Fibroblast of pulmonary artery (primary cell): Measurements from ENCODE around the gene PTPRG.

ENCODE experiments used
- DNase-seq: peaks from one replicate; pipeline ENCODE4 v3.0.0-alpha.2; 2010; ENCODE audit warnings: low read depth
- H3K4me3 ChIP-seq: replicated peaks from 2 replicates; pipeline ENCODE4 v1.5.1; 2011; ENCODE audit warnings: low read depth, mild to moderate bottlenecking, control low read depth, low read length, moderate library complexity
- CTCF ChIP-seq: IDR thresholded peaks from 2 replicates; pipeline ENCODE4 v1.5.1; 2011; ENCODE audit warnings: mild to moderate bottlenecking, control low read depth, low read length, inconsistent platforms; ENCODE audit errors: missing control alignments

Gene PTPRG

GRCh38 chr3:61846488-61846887 lies 285.1 kb downstream of the PTPRG start:
- DNase-seq: no peak
- no peak for TF ChIP-seq CTCF
- no peak overlapping the region for H3K4me3 ChIP-seq

- peak; percentile 69 for DNase-seq
- TF ChIP-seq CTCF: no peak
- peak overlapping the region; percentile 24 for H3K4me3 ChIP-seq
These were observed 286.6 kb downstream of the PTPRG start for GRCh38 chr3:61847784-61848462.

- DNase-seq: peak; percentile 97
- no peak for TF ChIP-seq CTCF
- H3K4me3 ChIP-seq: peak overlapping the region; percentile 16
These were observed 287.5 kb downstream of the PTPRG start for GRCh38 chr3:61848885-61849284.

- no peak overlapping the region for H3K4me3 ChIP-seq
- TF ChIP-seq CTCF: no peak
- no peak for DNase-seq
These were observed 292.5 kb downstream of the PTPRG start for GRCh38 chr3:61853912-61854311.

- no peak overlapping the region for H3K4me3 ChIP-seq
- no peak for TF ChIP-seq CTCF
- peak; percentile 35 for DNase-seq
These were observed 293.8 kb downstream of the PTPRG start for GRCh38 chr3:61855211-61855610.

GRCh38 chr3:61857297-61857696 lies 295.9 kb downstream of the PTPRG start:
- DNase-seq: peak; percentile 17
- no peak for TF ChIP-seq CTCF
- H3K4me3 ChIP-seq: no peak overlapping the region

- DNase-seq: peak; percentile 74
- no peak overlapping the region for H3K4me3 ChIP-seq
- peak; percentile 55 for TF ChIP-seq CTCF
These were observed 296.7 kb downstream of the PTPRG start for GRCh38 chr3:61858054-61858453.
